HepG2 (cell line): Measurements from ENCODE around the gene DENND1C. TPM values are rescaled to one million over a fixed set of nuclear protein-coding genes. Genes with fewer than 3 reads are reported as not detected.

Experiments
- CENPX ChIP-seq: sonication (generic); formaldehyde crosslinking; IDR thresholded peaks from 2 replicates; pipeline ENCODE4 v1.9.0; 2021; ENCODE audit warnings: mild to moderate bottlenecking, missing genetic modification reagents, moderate library complexity
- DNMT1 ChIP-seq: sonication (generic); formaldehyde crosslinking; IDR thresholded peaks from 2 replicates; pipeline ENCODE4 v1.5.1; 2020; ENCODE audit warnings: mild to moderate bottlenecking, missing genetic modification reagents
- ELF3 ChIP-seq: IDR thresholded peaks from 2 replicates; pipeline ENCODE4 v1.6.1; 2016; ENCODE audit warnings: missing genetic modification reagents, missing compliant biosample characterization
- GABPB1 ChIP-seq: IDR thresholded peaks from 2 replicates; pipeline ENCODE4 v1.6.1; 2016; ENCODE audit warnings: mild to moderate bottlenecking, missing genetic modification reagents, moderate library complexity, missing compliant biosample characterization
- GZF1 ChIP-seq: sonication (generic); formaldehyde crosslinking; IDR thresholded peaks from 2 replicates; pipeline ENCODE4 v1.5.1; 2020; ENCODE audit warnings: mild to moderate bottlenecking, missing genetic modification reagents
- REST ChIP-seq, 2 experiments: IDR thresholded peaks; 2 replicates each; pipeline ENCODE4 v1.6.1; 2011 to 2012; ENCODE audit warnings: low read length in 2 of 2, borderline replicate concordance in 1 of 2, low read depth in 1 of 2, mild to moderate bottlenecking in 1 of 2, moderate library complexity in 1 of 2
- ZNF598 ChIP-seq: sonication (generic); formaldehyde crosslinking; IDR thresholded peaks from 2 replicates; pipeline ENCODE4 v1.5.1; 2020; ENCODE audit warnings: mild to moderate bottlenecking, missing genetic modification reagents, borderline replicate concordance
- ZNF691 ChIP-seq: sonication (generic); formaldehyde crosslinking; IDR thresholded peaks from 2 replicates; pipeline ENCODE4 v1.4.0; 2020; ENCODE audit warnings: missing genetic modification reagents, low read depth, mild to moderate bottlenecking, borderline replicate concordance
- ZNF704 ChIP-seq: sonication (generic); formaldehyde crosslinking; IDR thresholded peaks from 2 replicates; pipeline ENCODE4 v1.8.1; 2023; ENCODE audit warnings: mild to moderate bottlenecking, inconsistent platforms, moderate library complexity, missing genetic modification reagents, borderline replicate concordance
- polyA plus RNA-seq, 8 experiments: library from polyadenylated mRNA; depleted of rRNA in 3 of 8; stranded (reverse) in 7 of 8; unstranded in 1 of 8; fragments of >200 nt; fragmentation: Illumina TruSeq in 4 of 8; extraction: Trizol in 4 of 8; gene quantifications; 2 replicates each; pipeline versions ENCODE4 v1.2.1 to v1.2.3, GENCODE V29; 2011 to 2016; ENCODE audit warnings: low read depth in 4 of 8, missing spikeins in 1 of 8, mixed read lengths in 1 of 8; ENCODE audit not compliant: insufficient read depth in 1 of 8
- total RNA-seq, 5 experiments: library from RNA; depleted of rRNA; stranded (reverse); fragments of >200 nt; fragmentation: Illumina TruSeq; extraction: Trizol; gene quantifications; 2 replicates each; pipeline ENCODE4 v1.2.3, GENCODE V29; 2016; ENCODE audit warnings: low read depth in 1 of 5
- TF ChIP-seq, protein P1 (sequence below): sonication (generic); formaldehyde crosslinking; IDR thresholded peaks from 2 replicates; pipeline ENCODE4 v1.5.0; 2020; ENCODE audit warnings: mild to moderate bottlenecking, missing genetic modification reagents
- TF ChIP-seq, protein P2 (sequence below): sonication (generic); formaldehyde crosslinking; IDR thresholded peaks from 2 replicates; pipeline ENCODE4 v1.4.0; 2020; ENCODE audit warnings: missing genetic modification reagents, mild to moderate bottlenecking, borderline replicate concordance
- TF ChIP-seq, protein P3 (sequence below): sonication (generic); formaldehyde crosslinking; IDR thresholded peaks from 2 replicates; pipeline ENCODE4 v1.4.0; 2020; ENCODE audit warnings: missing genetic modification reagents, mild to moderate bottlenecking, borderline replicate concordance
- TF ChIP-seq, protein P4 (sequence below): IDR thresholded peaks from 2 replicates; pipeline ENCODE4 v1.6.1; 2018; ENCODE audit warnings: missing genetic modification reagents, mild to moderate bottlenecking, missing compliant biosample characterization

DENND1C gene
- total and polyA plus RNA-seq, 2 of the 13 experiments (the other 11 are each of a cell fraction or from before 2014, with no cell fraction given) = 0.04 to 0.73 TPM

DNA sequence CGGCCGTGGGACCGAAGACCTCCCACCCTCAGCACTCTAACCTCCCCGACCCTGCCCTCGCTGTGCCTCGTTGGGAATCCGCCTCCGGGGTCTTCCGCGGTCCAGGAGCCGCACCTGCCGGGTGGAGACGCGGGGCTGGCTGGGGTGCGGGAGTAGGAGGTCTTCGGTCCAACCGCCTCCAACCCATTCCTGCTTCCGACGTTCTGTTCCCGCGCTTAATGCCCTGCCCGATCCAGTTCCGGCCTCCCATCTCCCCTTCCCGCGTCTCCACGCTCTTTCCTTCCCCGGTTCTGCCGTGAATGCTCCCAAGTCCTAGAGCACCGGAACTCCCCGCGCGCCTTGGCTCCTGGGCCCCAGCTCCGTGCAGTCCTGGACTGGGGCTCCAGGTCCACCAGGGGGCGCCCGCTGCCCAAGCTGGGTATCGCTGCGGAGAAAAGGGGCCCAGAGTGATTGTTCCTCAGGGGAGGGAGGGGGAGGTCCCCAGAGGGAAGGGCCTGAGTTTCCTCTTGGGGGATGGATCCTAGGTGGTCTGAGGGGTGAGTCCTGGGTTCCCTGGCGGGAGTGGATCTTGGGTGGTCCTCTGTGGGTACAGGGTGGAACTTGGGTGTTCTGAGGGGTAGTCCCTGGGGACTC, 35.2 kb upstream of the DENND1C start (continued):
- TF ChIP-seq, protein P1, sequence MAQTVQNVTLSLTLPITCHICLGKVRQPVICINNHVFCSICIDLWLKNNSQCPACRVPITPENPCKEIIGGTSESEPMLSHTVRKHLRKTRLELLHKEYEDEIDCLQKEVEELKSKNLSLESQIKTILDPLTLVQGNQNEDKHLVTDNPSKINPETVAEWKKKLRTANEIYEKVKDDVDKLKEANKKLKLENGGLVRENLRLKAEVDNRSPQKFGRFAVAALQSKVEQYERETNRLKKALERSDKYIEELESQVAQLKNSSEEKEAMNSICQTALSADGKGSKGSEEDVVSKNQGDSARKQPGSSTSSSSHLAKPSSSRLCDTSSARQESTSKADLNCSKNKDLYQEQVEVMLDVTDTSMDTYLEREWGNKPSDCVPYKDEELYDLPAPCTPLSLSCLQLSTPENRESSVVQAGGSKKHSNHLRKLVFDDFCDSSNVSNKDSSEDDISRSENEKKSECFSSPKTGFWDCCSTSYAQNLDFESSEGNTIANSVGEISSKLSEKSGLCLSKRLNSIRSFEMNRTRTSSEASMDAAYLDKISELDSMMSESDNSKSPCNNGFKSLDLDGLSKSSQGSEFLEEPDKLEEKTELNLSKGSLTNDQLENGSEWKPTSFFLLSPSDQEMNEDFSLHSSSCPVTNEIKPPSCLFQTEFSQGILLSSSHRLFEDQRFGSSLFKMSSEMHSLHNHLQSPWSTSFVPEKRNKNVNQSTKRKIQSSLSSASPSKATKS (CRISPR knock-in tag) = no peak
- TF ChIP-seq CENPX (CRISPR knock-in tag) = no peak
- 0 out of 2 replicates have a peak, but pooled peaks have one; percentile 25 for TF ChIP-seq ZNF598 (CRISPR knock-in tag)
- 0 out of 2 replicates have a peak, but pooled peaks have one; percentile 36 for TF ChIP-seq ZNF691 (CRISPR knock-in tag)
- 0 out of 2 replicates have a peak, but pooled peaks have one; percentile 43 for TF ChIP-seq ZNF704 (CRISPR knock-in tag)
- TF ChIP-seq, protein P2, sequence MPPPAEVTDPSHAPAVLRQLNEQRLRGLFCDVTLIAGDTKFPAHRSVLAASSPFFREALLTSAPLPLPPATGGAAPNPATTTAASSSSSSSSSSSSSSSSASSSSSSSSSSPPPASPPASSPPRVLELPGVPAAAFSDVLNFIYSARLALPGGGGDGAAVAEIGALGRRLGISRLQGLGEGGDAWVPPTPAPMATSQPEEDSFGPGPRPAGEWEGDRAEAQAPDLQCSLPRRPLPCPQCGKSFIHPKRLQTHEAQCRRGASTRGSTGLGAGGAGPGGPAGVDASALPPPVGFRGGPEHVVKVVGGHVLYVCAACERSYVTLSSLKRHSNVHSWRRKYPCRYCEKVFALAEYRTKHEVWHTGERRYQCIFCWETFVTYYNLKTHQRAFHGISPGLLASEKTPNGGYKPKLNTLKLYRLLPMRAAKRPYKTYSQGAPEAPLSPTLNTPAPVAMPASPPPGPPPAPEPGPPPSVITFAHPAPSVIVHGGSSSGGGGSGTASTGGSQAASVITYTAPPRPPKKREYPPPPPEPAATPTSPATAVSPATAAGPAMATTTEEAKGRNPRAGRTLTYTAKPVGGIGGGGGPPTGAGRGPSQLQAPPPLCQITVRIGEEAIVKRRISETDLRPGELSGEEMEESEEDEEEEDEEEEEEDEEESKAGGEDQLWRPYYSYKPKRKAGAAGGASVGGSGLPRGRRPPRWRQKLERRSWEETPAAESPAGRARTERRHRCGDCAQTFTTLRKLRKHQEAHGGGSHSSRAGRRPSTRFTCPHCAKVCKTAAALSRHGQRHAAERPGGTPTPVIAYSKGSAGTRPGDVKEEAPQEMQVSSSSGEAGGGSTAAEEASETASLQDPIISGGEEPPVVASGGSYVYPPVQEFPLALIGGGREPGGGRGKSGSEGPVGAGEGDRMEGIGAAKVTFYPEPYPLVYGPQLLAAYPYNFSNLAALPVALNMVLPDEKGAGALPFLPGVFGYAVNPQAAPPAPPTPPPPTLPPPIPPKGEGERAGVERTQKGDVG (CRISPR knock-in tag) = 0 out of 2 replicates have a peak, but pooled peaks have one; percentile 40
- TF ChIP-seq DNMT1 (CRISPR knock-in tag) = no peak
- peak; percentile 81 for TF ChIP-seq GABPB1 (CRISPR knock-in tag)
- TF ChIP-seq, protein P3, sequence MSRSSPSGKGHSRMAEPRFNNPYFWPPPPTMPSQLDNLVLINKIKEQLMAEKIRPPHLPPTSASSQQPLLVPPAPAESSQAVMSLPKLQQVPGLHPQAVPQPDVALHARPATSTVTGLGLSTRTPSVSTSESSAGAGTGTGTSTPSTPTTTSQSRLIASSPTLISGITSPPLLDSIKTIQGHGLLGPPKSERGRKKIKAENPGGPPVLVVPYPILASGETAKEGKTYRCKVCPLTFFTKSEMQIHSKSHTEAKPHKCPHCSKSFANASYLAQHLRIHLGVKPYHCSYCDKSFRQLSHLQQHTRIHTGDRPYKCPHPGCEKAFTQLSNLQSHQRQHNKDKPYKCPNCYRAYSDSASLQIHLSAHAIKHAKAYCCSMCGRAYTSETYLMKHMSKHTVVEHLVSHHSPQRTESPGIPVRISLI (CRISPR knock-in tag) = no peak
- no peak for TF ChIP-seq REST (IDR thresholded peaks at IDR 0.05; ENCODE audit: borderline replicate concordance in 1 of 2, low read depth in 1 of 2, low read length in 2 of 2)
- 0 out of 2 replicates have a peak, but pooled peaks have one; percentile 59 for TF ChIP-seq GZF1
- TF ChIP-seq ELF3 (CRISPR knock-in tag) = 0 out of 2 replicates have a peak, but pooled peaks have one; percentile 31
- TF ChIP-seq, protein P4, sequence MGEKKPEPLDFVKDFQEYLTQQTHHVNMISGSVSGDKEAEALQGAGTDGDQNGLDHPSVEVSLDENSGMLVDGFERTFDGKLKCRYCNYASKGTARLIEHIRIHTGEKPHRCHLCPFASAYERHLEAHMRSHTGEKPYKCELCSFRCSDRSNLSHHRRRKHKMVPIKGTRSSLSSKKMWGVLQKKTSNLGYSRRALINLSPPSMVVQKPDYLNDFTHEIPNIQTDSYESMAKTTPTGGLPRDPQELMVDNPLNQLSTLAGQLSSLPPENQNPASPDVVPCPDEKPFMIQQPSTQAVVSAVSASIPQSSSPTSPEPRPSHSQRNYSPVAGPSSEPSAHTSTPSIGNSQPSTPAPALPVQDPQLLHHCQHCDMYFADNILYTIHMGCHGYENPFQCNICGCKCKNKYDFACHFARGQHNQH (CRISPR knock-in tag) = peak; percentile 80; the same call in 1 of the 2 replicates
